Stromal cell of bone marrow (primary cell): Measurements from ENCODE around the gene KRT24.

ENCODE experiments used
- DNase-seq: peaks from one replicate; pipeline ENCODE4 v3.0.0-alpha.2; 2012; ENCODE audit warnings: low read depth

Gene KRT24

GRCh38 chr17:40694584-40694983 is 9.0 kb downstream of the KRT24 start:
- DNase-seq: no peak

- no peak for DNase-seq
Measured at GRCh38 chr17:40687106-40687505, 16.4 kb downstream of the KRT24 start.

- no peak for DNase-seq
Measured at GRCh38 chr17:40686192-40686591, 17.4 kb downstream of the KRT24 start.

- DNase-seq: no peak
Measured at GRCh38 chr17:40680998-40681397, 22.6 kb downstream of the KRT24 start.

- DNase-seq: no peak
Measured at GRCh38 chr17:40679523-40679907, 24.0 kb downstream of the KRT24 start.

GRCh38 chr17:40678902-40679522 is 24.5 kb downstream of the KRT24 start:
- no peak for DNase-seq

GRCh38 chr17:40675905-40676304 is 27.6 kb downstream of the KRT24 start:
- no peak for DNase-seq

GRCh38 chr17:40672654-40673053 is 30.9 kb downstream of the KRT24 start:
- no peak for DNase-seq

- no peak for DNase-seq
Measured at GRCh38 chr17:40671282-40671681, 32.3 kb downstream of the KRT24 start.

- DNase-seq: no peak
Measured at GRCh38 chr17:40666331-40666730, 37.2 kb downstream of the KRT24 start.

GRCh38 chr17:40664582-40665333 is 38.8 kb downstream of the KRT24 start, which contains the start of gene KRT222:
KRT222 (minus strand) TSS chr17:40665177; CDS start chr17:40665099, 78 bp downstream.
- DNase-seq: no peak

- DNase-seq: no peak
Measured at GRCh38 chr17:40663252-40663651, 40.3 kb downstream of the KRT24 start.

- no peak for DNase-seq
Measured at GRCh38 chr17:40659911-40660310, 43.6 kb downstream of the KRT24 start.

- no peak for DNase-seq
Measured at GRCh38 chr17:40658396-40658795, 45.2 kb downstream of the KRT24 start.

GRCh38 chr17:40651939-40652338 is 51.6 kb downstream of the KRT24 start:
- DNase-seq: no peak

GRCh38 chr17:40648384-40648968 is 55.1 kb downstream of the KRT24 start:
- peak; percentile 6 for DNase-seq
